ENCODE measurements around the gene ELK4. TPM values are rescaled to one million over a fixed set of nuclear protein-coding genes. Genes with fewer than 3 reads are reported as not detected.

ELK4 gene
- total RNA-seq, 2 donors from 2014 or later: 72.9 to 76.4 TPM

GRCh38 chr1:205599669-205600042, 32.2 kb downstream of the ELK4 start:
- Mint-ChIP-seq H3K27me3 (no peaks in the 10 kb centered on the region), H3K27ac (peak overlapping the region; percentile 90), H3K4me1 (peaks cover 15% of the 10 kb centered on the region), H3K36me3 (ENCODE audit: low read depth) (peaks cover 57% of the 10 kb centered on the region), H3K4me3 (peak overlapping the region; percentile 19), H3K9me3 (no peaks in the 10 kb centered on the region)
- ATAC-seq (replicated peaks): no peak

DNA sequence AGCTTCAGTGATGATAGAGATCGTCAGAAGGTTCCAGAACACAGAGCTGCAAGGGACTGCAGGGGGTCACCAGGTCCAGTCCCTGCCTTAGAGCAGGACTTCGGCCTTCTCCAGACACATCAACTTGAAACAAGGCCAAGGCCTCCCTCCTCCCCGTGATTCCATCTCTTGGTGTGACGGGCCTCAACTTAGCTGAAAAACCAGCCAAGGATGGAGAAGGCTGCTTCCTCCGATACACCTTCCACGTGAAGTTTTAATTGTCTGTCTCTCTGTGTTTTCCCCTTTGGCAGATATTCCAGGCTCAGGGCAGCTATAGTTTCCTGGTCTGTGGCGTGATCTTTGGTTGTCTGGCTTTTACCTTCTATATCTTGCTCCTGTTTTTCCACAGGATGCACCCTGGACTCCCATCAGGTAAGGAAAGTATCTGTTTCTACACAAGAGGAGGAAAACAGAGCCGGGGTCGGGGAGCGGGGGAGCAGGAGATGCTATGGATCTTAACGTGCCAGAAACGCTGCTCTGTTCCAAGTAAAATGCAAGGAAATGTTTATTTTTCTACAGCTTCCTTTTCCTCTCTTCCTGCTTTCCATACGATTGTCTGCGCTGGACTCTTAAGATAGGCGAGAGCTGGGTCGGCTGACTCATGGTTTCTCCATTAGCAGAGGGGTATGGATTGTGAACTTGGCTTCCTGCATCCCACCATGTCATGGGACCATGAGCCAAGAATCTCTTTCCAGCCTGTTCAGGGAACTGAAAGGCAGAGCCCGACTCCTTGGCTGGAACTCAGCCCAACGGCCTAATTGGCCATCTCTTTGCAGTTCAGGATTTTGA, 32.8 kb downstream of the ELK4 start:
- peaks cover 12% of the 10 kb centered on the region for H3K4me1 Mint-ChIP-seq
- H3K9me3 Mint-ChIP-seq: no peaks in the 10 kb centered on the region
- peak overlapping the region; percentile 90 for H3K27ac Mint-ChIP-seq
- ATAC-seq (replicated peaks): no peak
- peaks cover 51% of the 10 kb centered on the region for H3K36me3 Mint-ChIP-seq (ENCODE audit: low read depth)
- H3K4me3 Mint-ChIP-seq: peak overlapping the region; percentile 19
- no peaks in the 10 kb centered on the region for H3K27me3 Mint-ChIP-seq

- Mint-ChIP-seq H3K4me3 (no peak overlapping the region), H3K27ac (peak overlapping the region; percentile 32)
- no peak for ATAC-seq (replicated peaks)
Measured at GRCh38 chr1:205597691-205598314, 34.0 kb downstream of the ELK4 start.

DNA sequence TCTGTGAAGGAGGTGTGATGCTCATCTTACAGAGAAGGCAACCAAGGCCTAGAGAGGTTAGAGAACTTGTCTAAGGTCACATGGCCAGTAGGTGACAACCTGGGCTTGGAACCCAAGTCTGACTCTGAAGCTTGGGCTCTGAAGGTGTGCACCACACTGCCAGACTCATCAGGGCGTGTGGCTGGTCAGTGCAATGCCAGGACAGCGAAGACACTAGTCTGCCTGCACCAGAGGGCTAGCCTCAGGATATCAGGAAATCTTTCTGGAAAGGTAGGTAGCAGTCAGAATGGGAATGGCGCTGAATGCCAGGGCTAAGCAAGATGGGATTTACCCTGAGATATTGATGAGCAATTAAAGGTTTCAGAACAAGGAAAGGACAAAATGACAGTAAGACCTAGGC, 34.9 kb downstream of the ELK4 start:
- Mint-ChIP-seq H3K36me3 (ENCODE audit: low read depth) (peaks cover 42% of the 10 kb centered on the region), H3K4me1 (peaks cover 17% of the 10 kb centered on the region), H3K4me3 (no peak overlapping the region), H3K27me3 (no peaks in the 10 kb centered on the region), H3K9me3 (no peaks in the 10 kb centered on the region), H3K27ac (peak overlapping the region; percentile 61)
- no peak for ATAC-seq (replicated peaks)

More at GRCh38 chr1:205597691-205598314, 34.0 kb downstream of the ELK4 start:
- Mint-ChIP-seq H3K9me3 (no peaks in the 10 kb centered on the region), H3K4me1 (peaks cover 14% of the 10 kb centered on the region), H3K36me3 (ENCODE audit: low read depth) (peaks cover 42% of the 10 kb centered on the region), H3K27me3 (no peaks in the 10 kb centered on the region)

GRCh38 chr1:205595861-205596260, 36.0 kb downstream of the ELK4 start:
- ATAC-seq (replicated peaks): no peak
- Mint-ChIP-seq H3K27ac (peak overlapping the region; percentile 61), H3K36me3 (ENCODE audit: low read depth) (peaks cover 42% of the 10 kb centered on the region), H3K4me3 (no peak overlapping the region), H3K4me1 (peaks cover 17% of the 10 kb centered on the region), H3K27me3 (no peaks in the 10 kb centered on the region), H3K9me3 (no peaks in the 10 kb centered on the region)

DNA sequence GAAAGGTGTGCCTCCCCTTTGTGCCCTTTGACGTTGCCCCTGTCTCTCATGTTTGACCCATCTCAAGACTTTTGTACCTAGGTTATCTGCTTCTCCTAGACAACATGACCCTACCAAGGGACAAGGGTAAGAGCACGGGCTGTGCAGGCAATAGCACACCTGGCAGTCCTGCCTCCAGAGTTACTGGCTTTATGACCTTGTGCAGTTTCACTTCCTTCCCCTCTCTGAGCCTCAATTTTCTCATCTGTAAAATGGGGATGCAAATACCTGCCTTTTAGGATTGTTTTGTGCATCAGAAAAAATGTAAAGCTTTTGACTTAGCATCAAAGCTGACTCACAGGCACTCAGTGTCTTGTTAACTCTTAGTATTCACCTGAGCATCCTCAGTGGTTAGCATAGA, 36.4 kb downstream of the ELK4 start:
- Mint-ChIP-seq H3K9me3 (no peaks in the 10 kb centered on the region), H3K4me1 (peaks cover 17% of the 10 kb centered on the region), H3K27ac (peak overlapping the region; percentile 61), H3K4me3 (no peak overlapping the region), H3K36me3 (ENCODE audit: low read depth) (peaks cover 38% of the 10 kb centered on the region), H3K27me3 (no peaks in the 10 kb centered on the region)
- ATAC-seq (replicated peaks): no peak

DNA sequence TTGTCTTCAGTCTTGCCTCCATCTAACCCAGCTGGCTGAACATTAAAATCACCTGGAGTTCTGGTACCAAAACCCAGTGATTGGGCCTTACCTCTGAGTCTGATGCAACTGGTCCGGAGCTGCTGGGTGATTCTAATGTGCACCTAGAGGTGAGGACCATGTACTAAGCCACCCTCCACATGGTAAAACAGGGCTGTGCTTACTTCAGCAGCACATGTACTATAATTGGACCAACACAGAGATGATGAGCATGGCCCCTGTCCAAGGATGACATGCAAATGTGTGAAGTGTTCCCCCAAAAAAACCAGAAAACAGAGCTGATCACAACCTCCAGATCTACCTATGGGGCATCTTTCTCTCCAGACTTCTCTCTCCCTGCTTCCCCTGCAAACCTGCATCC, 37.0 kb downstream of the ELK4 start:
- no peaks in the 10 kb centered on the region for H3K27me3 Mint-ChIP-seq
- ATAC-seq (replicated peaks): no peak
- no peak overlapping the region for H3K4me3 Mint-ChIP-seq
- peak overlapping the region; percentile 61 for H3K27ac Mint-ChIP-seq
- H3K36me3 Mint-ChIP-seq (ENCODE audit: low read depth): peaks cover 32% of the 10 kb centered on the region
- H3K9me3 Mint-ChIP-seq: no peaks in the 10 kb centered on the region
- H3K4me1 Mint-ChIP-seq: peaks cover 11% of the 10 kb centered on the region

GRCh38 chr1:205593967-205594366, 37.8 kb downstream of the ELK4 start:
- ATAC-seq (replicated peaks): no peak
- peaks cover 23% of the 10 kb centered on the region for H3K36me3 Mint-ChIP-seq (ENCODE audit: low read depth)
- peaks cover 8% of the 10 kb centered on the region for H3K4me1 Mint-ChIP-seq
- H3K27ac Mint-ChIP-seq: peak overlapping the region; percentile 79
- no peaks in the 10 kb centered on the region for H3K9me3 Mint-ChIP-seq
- peak overlapping the region; percentile 79 for H3K4me3 Mint-ChIP-seq
- H3K27me3 Mint-ChIP-seq: no peaks in the 10 kb centered on the region

- Mint-ChIP-seq H3K27ac (peak overlapping the region; percentile 79), H3K4me1 (peaks cover 8% of the 10 kb centered on the region)
Measured at GRCh38 chr1:205593532-205593931, 38.3 kb downstream of the ELK4 start.

DNA sequence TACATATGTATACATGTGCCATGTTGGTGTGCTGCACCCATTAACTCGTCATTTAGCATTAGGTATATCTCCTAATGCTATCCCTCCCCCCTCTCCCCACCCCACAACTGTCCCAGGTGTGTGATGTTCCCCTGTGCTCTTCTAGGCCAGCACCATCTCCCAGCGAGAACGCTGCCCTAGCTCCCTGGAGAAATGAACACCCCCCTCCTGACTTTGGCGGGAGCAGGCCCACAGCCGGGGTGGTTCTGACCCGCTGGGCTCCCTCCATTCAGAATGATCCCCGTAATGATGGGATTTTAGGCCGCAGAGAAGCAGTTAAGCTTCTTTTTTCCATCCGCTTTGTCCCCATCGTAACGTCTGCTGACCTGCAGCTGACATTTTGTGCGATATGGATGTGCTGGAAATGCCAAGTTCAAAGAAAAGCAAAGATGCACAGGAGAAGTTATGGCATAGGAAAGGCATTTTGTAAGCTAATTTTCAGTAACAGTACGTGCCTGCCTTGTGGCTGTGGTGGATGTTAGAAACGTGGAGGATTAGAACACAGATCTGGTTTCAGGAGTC, 39.3 kb downstream of the ELK4 start:
- Mint-ChIP-seq H3K27ac (peak overlapping the region; percentile 79), H3K4me3 (peak overlapping the region; percentile 79), H3K4me1 (peaks cover 8% of the 10 kb centered on the region), H3K27me3 (no peaks in the 10 kb centered on the region), H3K36me3 (ENCODE audit: low read depth) (peaks cover 9% of the 10 kb centered on the region), H3K9me3 (no peaks in the 10 kb centered on the region)
- peak; percentile 6 for ATAC-seq (replicated peaks)

More at GRCh38 chr1:205593532-205593931, 38.3 kb downstream of the ELK4 start:
- H3K9me3 Mint-ChIP-seq: no peaks in the 10 kb centered on the region
- peak overlapping the region; percentile 79 for H3K4me3 Mint-ChIP-seq
- no peaks in the 10 kb centered on the region for H3K27me3 Mint-ChIP-seq
- H3K36me3 Mint-ChIP-seq (ENCODE audit: low read depth): peaks cover 19% of the 10 kb centered on the region
- no peak for ATAC-seq (replicated peaks)

DNA sequence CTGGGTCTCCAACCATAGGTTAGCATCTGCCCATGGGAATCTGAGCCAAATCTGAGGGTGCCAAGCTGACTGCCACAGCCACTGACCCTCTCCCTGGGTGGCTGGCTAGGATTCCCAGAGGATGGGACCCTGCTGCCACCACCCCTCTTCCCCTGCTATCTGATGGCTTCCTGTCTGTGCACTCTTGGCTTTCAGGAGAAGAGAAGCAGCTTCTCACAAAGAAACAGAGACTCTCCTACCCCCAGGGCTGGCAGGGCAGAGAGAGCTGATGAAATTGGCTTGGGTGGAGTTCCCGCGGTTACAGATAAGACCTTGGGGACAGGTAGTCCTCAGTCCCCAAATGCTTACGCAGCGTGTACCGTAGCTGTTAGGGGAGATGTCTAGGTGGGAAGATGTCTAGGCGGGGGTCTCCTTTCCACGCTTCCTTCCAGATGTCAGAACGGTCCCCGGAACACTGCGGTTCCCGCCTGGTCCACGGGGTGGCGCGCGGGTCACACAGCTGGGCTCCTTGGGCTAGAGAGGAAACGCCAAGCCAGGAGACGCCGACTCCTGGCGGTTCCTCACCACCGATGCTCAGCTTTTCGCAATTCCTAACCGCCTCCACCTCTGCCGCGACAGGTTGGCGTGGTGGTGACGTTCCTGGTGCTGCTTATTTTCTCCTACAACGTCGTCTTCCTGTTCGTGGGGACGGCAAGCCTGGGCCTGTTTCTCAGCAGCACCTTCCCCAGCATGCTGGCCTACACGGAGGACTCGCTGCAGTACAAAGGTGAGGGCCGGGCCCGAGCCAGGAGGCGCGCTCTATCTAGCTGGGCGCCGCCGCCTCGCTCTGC, 40.1 kb downstream of the ELK4 start:
- peaks cover 8% of the 10 kb centered on the region for H3K4me1 Mint-ChIP-seq
- peak; percentile 91 for ATAC-seq (replicated peaks)
- H3K36me3 Mint-ChIP-seq (ENCODE audit: low read depth): peaks cover 3% of the 10 kb centered on the region
- no peaks in the 10 kb centered on the region for H3K27me3 Mint-ChIP-seq
- H3K9me3 Mint-ChIP-seq: no peaks in the 10 kb centered on the region
- peak overlapping the region; percentile 79 for H3K4me3 Mint-ChIP-seq
- H3K27ac Mint-ChIP-seq: peak overlapping the region; percentile 79

GRCh38 chr1:205590777-205591513, 40.9 kb downstream of the ELK4 start:
- no peaks in the 10 kb centered on the region for H3K36me3 Mint-ChIP-seq (ENCODE audit: low read depth)
- H3K4me1 Mint-ChIP-seq: peaks cover 8% of the 10 kb centered on the region
- peak overlapping the region; percentile 79 for H3K4me3 Mint-ChIP-seq
- no peaks in the 10 kb centered on the region for H3K27me3 Mint-ChIP-seq
- H3K27ac Mint-ChIP-seq: no peak overlapping the region
- no peak for ATAC-seq (replicated peaks)
- no peaks in the 10 kb centered on the region for H3K9me3 Mint-ChIP-seq

DNA sequence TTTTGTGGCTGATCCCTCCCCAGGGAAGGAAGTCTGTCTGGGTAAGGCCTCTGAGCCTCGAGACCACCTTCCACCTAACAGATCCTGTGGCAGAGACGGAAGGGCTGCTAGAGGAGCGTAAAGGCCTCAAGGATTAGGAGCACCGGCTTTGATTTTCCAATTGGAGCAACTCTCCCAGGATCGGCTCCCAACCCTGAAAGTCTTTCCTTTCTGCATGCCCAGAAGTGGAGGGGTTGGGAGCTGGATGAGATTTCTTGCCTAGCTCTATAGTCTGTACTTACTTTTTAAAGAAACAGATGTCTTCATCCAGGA, 41.4 kb downstream of the ELK4 start:
- no peak for ATAC-seq (replicated peaks)
- Mint-ChIP-seq H3K4me3 (peak overlapping the region; percentile 79), H3K27ac (no peak overlapping the region), H3K36me3 (ENCODE audit: low read depth) (no peaks in the 10 kb centered on the region), H3K4me1 (peaks cover 8% of the 10 kb centered on the region), H3K27me3 (no peaks in the 10 kb centered on the region), H3K9me3 (no peaks in the 10 kb centered on the region)

All from activated T-helper 17 cell treated with anti-CD3 and anti-CD28 coated beads, Interleukin-2, amount 50 U/mL, for 72 hours (primary cell).